NCI-H1105 treated with DMSO at 0.1 percent for 48 hours (cell line): ENCODE measurements around the gene MOCS1.
A peak's percentile ranks its signal among the peaks of the same experiment; 100 is the strongest.
"Not testable (repeated sequence)": the region's sequence is repeated elsewhere in the genome, so short reads cannot be mapped to it uniquely, and the experiment has no call there.

ENCODE experiments used
- DNase-seq: peaks from one replicate; lab custom pipeline; 2025; lab: John Stamatoyannopoulos, UW

MOCS1 gene

DNA sequence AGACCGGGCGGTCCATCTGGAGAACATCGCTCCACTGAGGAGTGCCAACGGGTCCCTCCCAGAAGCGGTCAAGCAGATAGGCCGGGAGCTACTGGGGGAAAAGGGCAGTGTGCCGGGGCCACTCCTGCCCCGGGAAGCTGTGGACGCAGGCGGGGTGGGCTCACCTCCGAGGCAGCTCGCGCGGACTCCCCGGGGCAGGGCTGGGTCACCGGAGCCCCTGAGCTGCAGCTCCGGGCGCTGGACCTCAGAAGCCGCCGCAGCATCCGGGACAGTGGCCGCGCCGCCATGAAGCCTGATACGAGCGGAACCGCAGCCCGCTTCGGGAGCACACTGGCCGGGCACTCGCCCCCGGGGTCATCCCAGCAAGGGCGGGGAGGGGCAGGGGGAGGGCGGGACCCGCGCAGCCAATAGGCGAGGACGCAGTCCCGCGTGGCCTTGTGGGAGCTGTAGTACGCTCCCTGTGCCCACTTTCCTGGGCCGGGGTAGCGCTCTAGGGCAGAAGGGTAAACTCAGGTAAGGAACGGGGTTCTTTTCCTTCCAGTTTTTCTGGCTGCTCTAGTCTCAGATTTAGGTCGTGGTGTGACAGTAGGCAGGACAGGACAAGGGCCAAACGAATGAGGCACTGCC, at the start of gene MOCS1:
TSS of gene MOCS1 (minus strand) at position 332 of the 627 bp plus-strand sequence. CDS start at position 287, 45 bp downstream.
- peak; percentile 54 for DNase-seq

DNA sequence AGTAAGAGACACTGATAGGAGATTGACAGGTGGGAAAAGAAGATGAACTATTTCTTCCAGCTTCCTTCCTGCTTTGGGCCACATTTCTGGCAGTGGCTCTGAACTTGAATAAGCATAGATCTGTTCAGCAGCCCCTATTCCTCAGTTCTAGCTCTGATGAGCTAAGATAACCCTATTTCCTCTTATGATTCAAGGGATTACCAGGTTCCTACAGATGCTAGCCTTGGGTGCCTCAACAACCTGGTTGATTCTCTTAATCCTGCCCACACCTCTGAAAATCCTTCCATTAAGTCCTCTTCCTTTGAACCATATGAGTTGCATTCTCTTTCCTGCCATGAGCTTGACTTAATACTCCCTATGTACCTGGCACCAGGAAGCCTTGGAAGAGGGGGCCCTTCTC, 49.8 kb upstream of the MOCS1 start:
- DNase-seq = no peak

DNA sequence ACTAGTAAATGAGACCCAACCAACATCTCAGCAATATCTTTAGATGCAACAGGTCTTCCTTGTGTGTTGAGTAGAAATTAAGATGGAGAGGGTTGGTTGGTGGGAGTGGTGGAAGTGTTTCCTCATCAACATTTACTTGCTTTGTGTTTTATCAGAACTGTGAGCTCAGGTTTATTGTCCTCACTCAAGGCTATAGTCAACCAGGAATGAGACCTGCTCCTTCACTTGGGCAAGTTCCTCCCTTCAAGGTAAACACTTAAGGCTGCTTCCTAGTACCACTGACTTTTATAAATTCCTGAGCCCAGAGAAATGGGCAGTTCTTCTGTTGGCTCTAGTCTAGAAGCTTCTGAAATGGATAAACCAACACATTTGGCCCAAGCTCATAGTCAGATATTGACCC, 48.9 kb upstream of the MOCS1 start:
- DNase-seq = no peak

DNA sequence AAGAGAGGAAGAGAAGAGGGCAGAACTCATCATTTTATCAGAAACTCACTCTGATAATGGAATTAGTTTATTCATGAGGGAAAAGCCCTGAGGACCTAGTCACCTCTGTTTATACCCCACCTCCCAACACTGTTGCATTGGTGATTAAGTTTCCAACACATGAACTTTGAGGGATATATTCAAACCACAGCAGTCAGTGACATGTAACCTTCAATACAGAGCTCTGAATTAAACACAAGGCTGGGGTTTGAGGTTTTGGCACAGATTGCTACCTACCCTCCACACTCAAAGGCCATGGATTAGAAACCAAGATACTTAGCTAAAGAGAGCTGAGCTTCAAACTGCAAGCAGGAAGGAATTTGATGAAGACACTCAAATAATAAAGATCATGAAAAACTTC, 48.5 kb upstream of the MOCS1 start:
- no peak for DNase-seq

DNA sequence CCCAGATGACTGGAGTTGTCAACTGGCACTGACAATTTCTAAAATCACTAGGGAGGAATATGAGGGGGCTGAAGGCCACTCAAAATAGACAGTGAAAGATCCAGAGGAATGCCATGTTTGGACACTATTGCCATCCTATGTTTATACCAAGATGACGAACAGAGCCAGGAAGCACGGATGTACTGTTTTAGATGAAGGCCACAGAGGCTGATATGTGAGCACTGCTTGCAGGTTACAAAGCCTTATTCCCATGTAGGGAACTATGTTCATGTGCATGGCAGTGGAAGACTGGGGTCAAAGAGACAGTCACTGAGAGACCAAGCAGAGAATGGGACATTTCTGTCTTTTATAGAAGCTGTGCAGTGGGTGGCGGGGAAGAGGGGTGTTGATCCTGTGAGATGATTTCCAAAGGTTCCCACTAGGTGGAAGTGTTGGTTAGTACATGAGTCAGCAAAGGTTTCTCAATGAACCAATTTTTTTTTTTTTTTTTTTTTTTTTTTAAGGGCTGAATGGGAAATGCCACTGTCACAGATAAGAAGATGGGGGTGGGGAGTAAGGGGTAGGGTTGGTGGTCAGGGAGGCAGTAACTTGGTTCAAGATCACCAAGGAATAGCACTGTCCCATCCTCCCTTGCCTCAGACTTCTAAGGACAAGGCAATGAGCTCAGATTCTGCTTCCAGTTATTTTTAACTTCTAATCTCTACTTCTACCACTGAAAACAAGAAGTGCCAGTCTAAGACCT, 46.7 kb upstream of the MOCS1 start:
- DNase-seq = peak; percentile 56

DNA sequence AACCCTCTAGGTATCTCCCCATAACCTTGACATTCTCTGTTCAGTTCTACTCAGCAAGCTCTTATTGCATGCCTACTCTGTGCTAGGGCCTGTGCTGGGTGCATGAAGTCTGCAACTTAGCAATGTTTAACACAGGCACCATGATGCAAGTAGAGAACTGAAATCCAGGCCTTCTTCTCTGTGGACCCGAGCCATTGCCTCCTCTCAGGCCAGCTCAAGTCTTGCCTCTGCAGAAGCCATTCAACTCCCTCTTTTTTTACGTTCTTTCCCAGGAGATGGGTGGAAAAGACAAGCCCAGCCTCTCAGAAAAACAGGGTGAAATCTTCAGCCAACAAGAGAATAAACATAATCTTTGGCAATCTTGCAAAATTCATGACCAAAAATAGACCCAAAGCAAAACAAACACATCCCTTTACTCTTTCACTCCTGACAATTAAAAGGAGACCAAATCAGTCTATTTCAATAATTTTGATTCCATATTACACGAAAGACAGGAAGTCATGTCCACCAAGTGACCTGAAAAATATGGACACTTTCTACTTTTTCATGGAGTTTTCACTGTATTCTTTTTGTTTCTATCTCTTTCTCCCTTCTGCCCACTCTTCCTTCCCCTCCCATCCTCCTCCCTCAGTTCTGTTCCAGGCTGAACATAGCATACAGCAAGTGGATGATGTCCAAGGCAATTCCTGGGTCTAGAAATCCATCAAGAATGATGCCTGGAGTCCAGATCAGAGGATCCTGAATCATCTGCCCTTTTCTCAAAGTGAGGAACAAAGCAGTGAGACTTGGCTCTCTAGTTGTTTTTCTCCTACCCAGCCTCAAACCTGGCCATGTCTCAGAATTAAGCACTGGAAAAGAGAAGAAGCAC, 45.4 kb upstream of the MOCS1 start:
- no peak for DNase-seq

DNA sequence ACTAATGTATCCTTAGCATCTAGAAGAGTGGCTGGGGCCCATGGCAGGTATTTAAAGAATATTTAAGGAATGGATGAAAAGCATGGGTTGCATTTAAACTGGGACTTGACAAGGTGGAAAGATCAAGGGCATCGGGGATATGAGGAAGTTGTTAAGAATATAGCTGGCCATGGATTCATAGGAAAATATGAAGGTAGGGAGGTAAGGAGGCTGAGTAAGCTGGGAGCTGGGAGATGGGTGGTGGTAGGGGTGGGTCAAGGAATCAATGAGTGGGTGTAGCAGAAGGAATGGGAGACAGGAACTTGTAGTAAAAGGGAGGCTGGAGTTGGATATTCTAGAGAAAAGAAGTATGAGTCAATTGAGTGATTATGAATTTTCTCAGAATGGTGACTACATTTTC, 44.0 kb upstream of the MOCS1 start:
- no peak for DNase-seq

DNA sequence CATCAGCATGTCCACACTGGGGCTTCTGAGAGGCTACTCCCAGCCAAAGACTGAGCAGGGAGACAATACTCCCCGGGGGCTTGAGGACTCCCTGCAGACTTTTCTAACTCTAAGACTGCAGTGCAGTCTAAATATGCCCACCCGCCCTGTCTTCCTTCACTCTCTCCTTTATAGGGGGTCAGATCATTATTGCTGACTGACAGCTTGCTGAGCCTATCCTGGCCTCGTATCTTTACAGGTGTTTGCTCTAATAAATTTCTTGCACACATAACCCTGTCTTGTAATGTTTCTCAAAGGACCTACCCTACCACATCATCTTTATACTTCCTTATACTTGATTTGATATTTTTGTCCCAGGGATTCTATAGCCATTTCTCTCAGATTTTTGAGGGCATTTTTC, 39.4 kb upstream of the MOCS1 start:
- no peak for DNase-seq

DNA sequence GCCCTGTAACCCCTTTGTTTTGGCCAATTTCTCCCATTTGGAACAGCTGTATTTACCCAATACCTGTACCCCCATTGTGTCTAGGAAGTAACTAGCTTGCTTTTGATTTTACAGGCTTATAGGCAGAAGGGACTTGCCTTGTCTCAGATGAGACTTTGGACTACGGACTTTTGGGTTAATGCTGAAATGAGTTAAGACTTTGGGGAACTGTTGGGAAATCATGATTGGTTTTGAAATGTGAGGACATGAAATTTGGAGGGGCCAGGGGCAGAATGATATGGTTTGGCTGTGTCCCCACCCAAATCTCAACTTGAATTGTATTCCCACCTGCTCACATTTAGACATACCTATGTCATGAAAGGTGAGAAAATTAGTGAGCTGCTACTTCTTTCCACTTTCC, 38.5 kb upstream of the MOCS1 start:
- DNase-seq = not testable (repeated sequence)

DNA sequence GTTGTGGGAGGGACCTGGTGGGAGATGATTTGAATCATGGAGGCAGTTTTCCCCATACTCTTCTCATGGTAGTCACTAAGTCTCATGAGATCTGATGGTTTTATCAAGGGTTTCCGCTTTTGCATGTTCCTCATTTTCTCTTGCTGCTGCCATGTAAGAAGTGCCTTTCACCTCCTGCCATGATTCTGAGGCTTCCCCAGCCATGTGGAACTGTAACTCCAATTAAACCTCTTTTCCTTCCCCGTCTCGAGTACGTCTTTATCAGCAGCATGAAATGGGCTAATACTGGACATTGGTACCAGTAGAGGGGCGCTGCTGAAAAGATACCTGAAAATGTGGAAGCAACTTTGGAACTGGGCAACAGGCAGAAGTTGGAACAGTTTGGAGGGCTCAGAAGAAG, 36.9 kb upstream of the MOCS1 start:
- DNase-seq = not testable (repeated sequence)

DNA sequence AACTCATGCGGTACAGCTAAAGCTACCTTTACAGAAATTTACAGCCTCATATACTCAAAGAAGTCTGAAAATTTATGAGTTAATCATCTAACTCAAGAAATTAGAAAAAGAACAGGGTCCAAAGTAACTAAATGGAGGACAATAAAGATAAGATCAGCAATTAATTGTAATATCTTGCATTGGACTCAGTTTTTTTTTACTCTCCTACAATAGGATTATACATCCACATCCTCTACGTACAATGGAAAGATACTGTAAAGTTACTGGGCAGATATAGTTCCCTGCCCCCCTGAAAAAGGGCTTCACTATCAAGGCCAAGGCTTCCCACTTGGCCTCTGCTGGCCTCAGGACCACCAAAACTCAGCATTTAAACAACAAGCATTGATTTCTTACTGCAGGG, 31.5 kb upstream of the MOCS1 start:
- no peak for DNase-seq

DNA sequence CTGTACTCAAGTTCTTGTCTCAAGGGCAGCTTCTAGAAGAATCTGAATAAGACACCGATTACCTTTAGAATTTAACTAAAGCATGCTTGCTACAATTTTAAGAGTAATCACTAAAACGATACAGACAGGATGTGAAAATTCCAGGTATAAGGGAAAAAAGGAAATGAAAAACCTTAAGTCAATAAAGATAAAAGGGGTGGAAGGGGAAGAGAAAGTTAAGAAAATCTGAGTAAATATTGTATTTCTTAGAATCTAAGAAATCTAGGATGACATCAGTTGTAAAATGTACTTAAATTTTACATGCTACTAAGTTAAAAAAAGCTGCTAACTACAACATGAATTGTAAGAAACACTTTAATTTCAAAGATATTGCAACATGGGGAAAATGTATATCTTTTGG, 30.3 kb upstream of the MOCS1 start:
- DNase-seq = no peak

DNA sequence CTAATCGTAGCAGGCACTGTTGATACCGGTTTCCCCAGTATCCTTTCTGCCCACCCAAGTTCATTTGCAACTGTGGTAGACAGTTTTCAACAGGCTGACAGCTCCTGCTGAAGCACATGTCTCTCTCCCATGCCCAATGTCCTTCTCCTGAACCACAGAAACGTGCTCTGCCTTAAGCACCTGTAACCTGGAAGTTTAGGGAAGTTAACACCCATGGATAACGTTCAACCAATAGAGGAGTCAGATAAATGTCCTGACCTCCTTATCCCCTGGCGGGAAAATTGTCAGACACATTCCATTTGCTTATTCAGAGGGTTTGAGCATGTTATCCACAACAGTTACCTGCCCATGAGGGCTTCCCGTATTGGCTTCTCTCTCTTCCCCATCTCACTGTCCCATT, 29.8 kb upstream of the MOCS1 start:
- DNase-seq = no peak

DNA sequence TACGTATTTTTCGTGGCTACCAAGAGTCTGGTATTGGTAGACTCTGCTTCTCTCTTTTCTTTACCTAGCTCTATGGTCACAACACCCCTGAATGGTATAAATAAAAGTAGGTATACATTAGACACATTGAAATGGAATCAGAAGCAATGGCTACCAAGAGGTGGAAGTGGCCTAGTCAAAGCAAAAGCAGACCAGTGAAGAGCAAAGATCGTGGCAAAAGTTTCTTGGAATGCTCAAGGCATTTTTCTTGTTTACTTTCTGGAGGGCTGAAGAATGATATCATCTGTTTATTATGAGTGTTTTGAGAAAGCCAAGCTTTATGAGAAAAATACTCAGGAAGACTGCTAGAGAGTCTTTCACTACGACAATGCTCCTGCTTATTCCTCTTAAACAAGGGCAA, 28.6 kb upstream of the MOCS1 start:
- DNase-seq = no peak

DNA sequence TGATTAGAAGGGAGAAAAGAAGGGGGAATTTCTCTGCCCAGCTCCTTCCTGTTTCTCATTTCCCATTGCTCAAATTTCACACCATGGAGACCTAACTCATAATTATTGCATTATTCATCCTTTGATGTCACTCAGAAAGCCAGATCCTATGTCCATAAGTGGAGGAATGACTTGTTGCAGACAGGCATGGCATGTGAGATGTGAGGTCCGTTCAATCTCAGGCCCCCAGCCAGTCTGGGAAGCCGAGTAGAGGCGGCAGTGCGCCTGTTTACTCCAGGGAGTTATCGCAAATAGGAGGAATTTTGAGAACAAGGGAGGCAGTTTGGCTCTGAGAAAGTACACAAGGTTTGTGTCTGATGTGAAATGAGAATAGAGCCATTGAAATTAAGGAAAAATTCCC, 26.9 kb upstream of the MOCS1 start:
- DNase-seq = no peak

DNA sequence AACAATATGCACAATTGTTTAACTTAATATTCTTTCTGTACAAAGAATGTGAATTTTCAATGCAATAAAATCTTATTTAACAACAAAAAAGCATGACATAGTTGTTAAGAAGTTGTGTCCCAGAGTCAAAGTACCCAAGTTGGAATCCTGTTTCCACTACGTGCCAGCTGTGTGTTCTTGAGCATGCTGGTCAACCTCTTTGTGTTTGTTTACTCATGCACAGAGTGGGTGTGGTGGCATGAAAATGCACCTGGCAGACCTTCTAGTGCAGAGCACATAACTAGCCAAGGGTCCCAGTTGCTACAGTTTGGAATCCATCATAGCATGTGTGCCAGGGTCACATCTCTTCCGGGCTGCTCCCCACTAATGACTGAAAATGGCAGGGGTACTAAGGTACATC, 24.7 kb upstream of the MOCS1 start:
- no peak for DNase-seq

DNA sequence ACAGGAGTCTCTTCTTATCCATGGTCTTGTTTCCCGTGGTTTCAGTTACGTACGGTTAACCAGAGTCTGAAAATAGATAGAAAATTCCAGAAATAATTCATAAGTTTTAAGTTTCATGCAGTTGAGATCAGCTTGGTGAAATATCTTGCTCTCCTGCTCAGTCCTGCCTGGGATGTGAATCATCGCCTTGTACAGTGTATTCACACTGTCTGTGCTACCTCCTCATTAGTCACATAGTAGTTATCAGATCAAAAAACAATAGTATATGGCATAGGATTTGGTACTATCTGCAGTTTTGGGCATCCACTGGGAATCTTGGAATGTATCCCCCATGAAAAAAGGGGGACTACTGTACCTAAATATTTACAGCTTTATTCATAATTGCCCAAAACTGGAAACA, 22.7 kb upstream of the MOCS1 start:
- no peak for DNase-seq

DNA sequence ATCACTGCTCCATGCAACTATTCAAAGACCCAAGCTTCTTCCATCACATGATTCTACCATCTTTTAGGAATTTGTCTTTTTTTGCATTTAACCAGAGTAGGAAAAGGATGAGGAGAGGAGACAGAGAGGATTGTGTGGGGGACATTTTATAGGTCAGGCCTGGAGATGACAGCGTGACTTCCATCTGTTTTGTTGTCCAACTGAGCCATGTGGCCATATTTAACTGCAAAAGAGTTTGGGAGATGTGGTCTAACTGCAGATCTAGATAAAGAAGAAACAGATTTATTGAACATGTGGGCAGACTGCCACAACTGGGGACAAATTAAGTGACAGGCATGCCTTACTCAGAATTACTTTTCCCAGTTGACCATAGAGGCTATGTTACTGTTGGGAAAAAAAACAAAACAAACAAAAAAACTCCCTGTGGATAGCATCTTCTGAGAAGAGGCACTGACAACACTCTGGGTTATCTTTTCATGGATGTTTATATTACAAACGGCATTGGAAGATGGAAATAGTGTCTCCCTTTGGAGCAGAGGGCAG, 18.9 kb upstream of the MOCS1 start:
- no peak for DNase-seq

DNA sequence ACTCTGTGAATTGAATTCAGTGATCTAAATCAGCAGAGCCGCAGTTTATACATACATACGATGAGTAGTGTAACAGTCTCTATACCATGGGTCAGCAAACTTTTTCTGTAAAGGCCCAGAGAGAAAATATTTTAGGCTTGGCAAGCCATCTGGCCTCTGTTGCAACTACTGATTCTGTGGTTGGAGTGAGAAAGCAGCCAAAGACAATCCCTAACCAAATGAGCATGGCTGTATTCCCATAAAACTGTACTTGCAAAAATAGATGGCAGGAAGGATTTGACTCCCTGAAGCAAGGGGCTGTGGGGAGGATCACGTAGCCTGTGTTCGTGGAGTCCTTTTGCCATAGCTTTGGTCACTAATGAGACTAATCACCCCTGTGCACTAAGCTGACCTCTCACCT, 17.9 kb upstream of the MOCS1 start:
- no peak for DNase-seq

DNA sequence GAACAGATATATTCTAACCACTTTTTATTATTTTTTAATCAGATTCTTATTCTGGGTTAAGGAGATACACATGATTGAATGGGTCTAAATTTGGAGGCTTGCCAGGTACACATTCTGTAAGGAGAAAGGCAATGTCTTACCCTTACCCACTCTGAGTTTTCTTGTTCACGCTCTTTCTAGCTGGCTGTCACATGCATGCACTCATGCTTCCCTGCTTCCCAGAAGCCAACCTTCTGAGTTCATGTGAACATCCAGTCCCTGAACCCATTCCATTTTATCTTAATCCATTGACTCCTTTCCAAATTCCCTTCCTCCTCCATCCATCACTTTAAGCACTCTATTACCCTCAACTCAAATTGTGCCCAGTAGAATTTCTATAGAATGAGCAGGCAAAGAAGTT, 17.5 kb upstream of the MOCS1 start:
- no peak for DNase-seq

DNA sequence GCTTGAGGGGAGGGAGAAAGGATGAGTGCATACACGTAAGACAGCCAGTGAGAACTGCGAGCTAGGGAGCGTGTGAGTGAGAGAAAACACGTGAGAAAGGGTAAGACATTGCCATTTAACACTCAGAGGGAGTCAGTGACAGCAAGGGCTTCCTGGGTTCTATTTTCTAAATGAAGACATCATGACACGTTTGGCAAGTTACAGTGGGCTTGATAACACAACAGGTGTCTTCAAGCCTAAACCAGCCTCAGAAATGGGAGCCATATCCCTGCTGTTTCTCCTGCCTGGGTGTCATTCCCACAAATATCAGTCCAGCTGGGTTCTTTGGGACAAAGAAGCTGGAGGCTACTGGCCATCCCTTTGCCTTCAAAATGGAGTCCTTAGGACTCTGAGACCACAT, 16.9 kb upstream of the MOCS1 start:
- no peak for DNase-seq

DNA sequence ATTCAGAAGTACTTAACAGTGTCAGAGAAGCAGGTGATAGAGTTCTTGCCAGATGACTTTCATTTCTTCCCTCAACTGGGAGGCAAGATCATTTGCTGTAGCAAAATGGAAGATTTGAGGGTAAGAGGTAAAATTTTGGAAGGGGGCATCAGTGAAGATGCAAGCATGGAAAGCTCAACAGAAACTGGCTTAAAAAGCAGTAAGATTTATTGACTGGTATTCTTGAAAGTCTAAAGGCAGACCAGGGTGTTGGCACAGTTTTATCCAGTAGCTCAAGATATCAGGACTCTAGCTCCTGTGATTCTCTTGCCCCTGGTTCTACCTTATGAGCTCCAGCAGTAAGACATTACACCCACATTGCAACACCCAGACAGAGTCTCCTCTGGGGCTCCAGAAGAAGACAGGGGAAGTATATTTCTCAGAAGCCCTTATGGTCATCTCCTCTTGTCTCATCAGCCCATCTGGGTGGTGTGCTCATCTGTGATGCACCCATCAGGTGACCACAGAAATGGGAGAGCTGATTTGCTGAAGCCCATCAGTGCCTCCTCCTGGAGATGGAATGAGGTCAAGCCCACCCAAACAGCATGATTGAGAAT, 16.0 kb upstream of the MOCS1 start:
- no peak for DNase-seq
